HG03025 (cell line): ENCODE results near the gene CEACAM5.

Source experiments
- ATAC-seq: cut with Tn5 transposase; IDR thresholded peaks from one replicate; pipeline ENCODE4 v1.9.1; 2021; ENCODE audit warnings: mild to moderate bottlenecking, moderate library complexity; ENCODE audit not compliant: unreplicated experiment, low FRiP score

Gene CEACAM5

GRCh38 chr19:41708481-41708880 is at the start of gene CEACAM5:
Gene CEACAM5 (plus strand): TSS chr19:41708626. CDS start chr19:41708732, 106 bp downstream.
- no peak for ATAC-seq

GRCh38 chr19:41666075-41666474 is 42.4 kb upstream of the CEACAM5 start:
- ATAC-seq, result no peak

GRCh38 chr19:41668315-41668714 is 40.1 kb upstream of the CEACAM5 start:
- ATAC-seq, result no peak

GRCh38 chr19:41670755-41671154 is 37.7 kb upstream of the CEACAM5 start:
- ATAC-seq, result no peak

GRCh38 chr19:41671486-41671885 is 36.9 kb upstream of the CEACAM5 start:
- ATAC-seq, result no peak

- ATAC-seq, result no peak
Measured at GRCh38 chr19:41682437-41682836, 26.0 kb upstream of the CEACAM5 start.

GRCh38 chr19:41687419-41687818 is 21.0 kb upstream of the CEACAM5 start:
- no peak for ATAC-seq

GRCh38 chr19:41688098-41688497 is 20.3 kb upstream of the CEACAM5 start, which contains the start of gene CEACAM7:
Gene CEACAM7 (minus strand): TSS chr19:41688270. CDS start chr19:41688165, 105 bp downstream.
- no peak for ATAC-seq

GRCh38 chr19:41688687-41689086 is 19.7 kb upstream of the CEACAM5 start:
- no peak for ATAC-seq

GRCh38 chr19:41689993-41690800 is 18.2 kb upstream of the CEACAM5 start:
- ATAC-seq, result no peak

- ATAC-seq, result no peak
Measured at GRCh38 chr19:41690801-41691065, 17.7 kb upstream of the CEACAM5 start.

GRCh38 chr19:41691268-41691970 is 17.0 kb upstream of the CEACAM5 start:
- ATAC-seq, result no peak

GRCh38 chr19:41694196-41694595 is 14.2 kb upstream of the CEACAM5 start:
- ATAC-seq, result no peak

- ATAC-seq, result no peak
Measured at GRCh38 chr19:41694831-41695635, 13.4 kb upstream of the CEACAM5 start.

- ATAC-seq, result no peak
Measured at GRCh38 chr19:41695745-41696144, 12.7 kb upstream of the CEACAM5 start.

GRCh38 chr19:41696402-41697197 is 11.8 kb upstream of the CEACAM5 start:
- no peak for ATAC-seq

GRCh38 chr19:41697198-41697855 is 11.1 kb upstream of the CEACAM5 start:
- ATAC-seq, result no peak

GRCh38 chr19:41698746-41699230 is 9.6 kb upstream of the CEACAM5 start:
- ATAC-seq, result no peak

GRCh38 chr19:41699231-41699967 is 9.0 kb upstream of the CEACAM5 start:
- no peak for ATAC-seq
